Measurements from ENCODE around the gene KBTBD7.
A peak's percentile ranks its signal among the peaks of the same experiment; 100 is the strongest.

Gene KBTBD7

DNA sequence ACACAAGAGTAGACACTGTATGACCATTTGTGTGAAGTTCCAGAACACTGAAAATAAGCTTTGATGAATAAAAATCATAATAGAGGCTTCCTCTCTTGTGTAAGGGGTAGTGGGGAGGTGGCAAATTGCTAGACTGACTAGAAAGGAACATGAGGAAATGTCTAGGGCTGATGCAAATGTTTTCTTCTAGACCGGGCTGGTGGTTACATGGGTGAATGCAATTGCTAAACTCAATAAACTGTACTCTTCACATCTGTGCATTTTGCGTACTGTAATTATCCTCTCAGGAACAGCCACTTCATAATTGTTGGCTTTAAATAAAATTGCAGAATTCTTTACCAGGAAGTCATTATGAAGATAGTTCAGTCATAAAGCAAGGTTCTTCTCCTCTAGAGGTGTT is 5.2 kb upstream of the KBTBD7 start:
- Histone ChIP-seq H3K4me1 (ENCODE audit: control insufficient read depth in 5 of 5, insufficient read depth in 5 of 5, low read length in 5 of 5) (peaks cover 0 to 2% (median 0%) of the 10 kb centered on the region in 5 donors), H3K27me3 (ENCODE audit: control insufficient read depth in 5 of 5, insufficient read depth in 4 of 5, low read length in 5 of 5) (no peaks in the 10 kb centered on the region), H3K9me3 (ENCODE audit: control insufficient read depth in 5 of 5, low read length in 5 of 5) (no peaks in the 10 kb centered on the region), H3K27ac (ENCODE audit: low read depth, low read length) (no peak overlapping the region), H3K4me3 (ENCODE audit: low read depth in 1 of 5, low read length in 5 of 5) (no peak overlapping the region), H3K36me3 (ENCODE audit: control insufficient read depth in 5 of 5, insufficient read depth in 5 of 5, low read length in 5 of 5) (no peaks in the 10 kb centered on the region), H3K9ac (ENCODE audit: low read length in 5 of 5) (no peak overlapping the region)

DNA sequence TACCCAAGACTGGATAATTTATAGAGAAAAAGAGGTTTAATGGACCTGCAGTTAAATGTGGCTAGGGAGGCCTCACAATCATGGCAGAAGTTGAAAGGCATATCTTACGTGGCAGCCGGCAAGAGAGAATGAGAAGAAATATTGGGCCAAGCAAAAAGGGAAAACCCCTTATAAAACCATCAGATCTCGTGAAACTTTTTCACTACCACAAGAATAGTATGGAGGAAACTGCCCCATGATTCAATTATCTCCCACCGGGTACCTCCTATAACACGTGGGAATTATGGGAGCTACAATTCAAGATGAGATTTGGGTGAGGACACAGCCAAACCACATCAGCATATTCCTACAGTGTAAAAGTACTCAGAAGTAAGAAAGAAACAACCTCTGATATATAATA is 4.7 kb upstream of the KBTBD7 start:
- Histone ChIP-seq H3K27me3 (ENCODE audit: control insufficient read depth in 5 of 5, insufficient read depth in 4 of 5, low read length in 5 of 5) (no peaks in the 10 kb centered on the region), H3K4me3 (ENCODE audit: low read depth in 1 of 5, low read length in 5 of 5) (no peak overlapping the region), H3K36me3 (ENCODE audit: control insufficient read depth in 5 of 5, insufficient read depth in 5 of 5, low read length in 5 of 5) (no peaks in the 10 kb centered on the region), H3K9ac (ENCODE audit: low read length in 5 of 5) (no peak overlapping the region), H3K27ac (ENCODE audit: low read depth, low read length) (no peak overlapping the region), H3K4me1 (ENCODE audit: control insufficient read depth in 5 of 5, insufficient read depth in 5 of 5, low read length in 5 of 5) (peaks cover 0 to 3% (median 0%) of the 10 kb centered on the region in 5 donors), H3K9me3 (ENCODE audit: control insufficient read depth in 5 of 5, low read length in 5 of 5) (no peaks in the 10 kb centered on the region)

- Histone ChIP-seq H3K9ac (ENCODE audit: low read length in 5 of 5) (no peak overlapping the region), H3K36me3 (ENCODE audit: control insufficient read depth in 5 of 5, insufficient read depth in 5 of 5, low read length in 5 of 5) (no peaks in the 10 kb centered on the region), H3K9me3 (ENCODE audit: control insufficient read depth in 5 of 5, low read length in 5 of 5) (no peaks in the 10 kb centered on the region), H3K27me3 (ENCODE audit: control insufficient read depth in 5 of 5, insufficient read depth in 4 of 5, low read length in 5 of 5) (no peaks in the 10 kb centered on the region), H3K27ac (ENCODE audit: low read depth, low read length) (no peak overlapping the region), H3K4me1 (ENCODE audit: control insufficient read depth in 5 of 5, insufficient read depth in 5 of 5, low read length in 5 of 5) (peaks cover 2 to 24% (median 17%) of the 10 kb centered on the region in 5 donors), H3K4me3 (ENCODE audit: low read depth in 1 of 5, low read length in 5 of 5) (no peak overlapping the region)
These were observed 2.3 kb upstream of the KBTBD7 start for GRCh38 chr13:41196620-41197019.

DNA sequence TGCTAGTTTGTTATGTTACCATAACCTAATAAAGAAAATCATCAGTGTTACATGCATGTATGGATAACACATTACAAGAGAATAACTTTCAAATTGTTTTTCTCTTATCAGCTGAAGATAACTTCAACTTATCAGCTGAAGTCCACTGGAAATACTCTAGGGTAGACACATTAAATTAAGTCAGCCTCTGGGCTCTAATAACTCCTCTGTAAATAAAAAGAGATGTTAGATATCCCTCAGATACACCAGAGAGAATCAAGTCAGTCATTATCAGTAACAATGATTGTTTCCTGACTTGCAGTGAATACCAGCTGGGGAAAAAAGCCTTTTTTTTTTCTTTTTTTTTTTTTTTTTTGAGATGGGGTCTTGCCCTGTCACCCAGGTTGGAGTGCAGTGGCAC is 1.6 kb upstream of the KBTBD7 start:
- Histone ChIP-seq H3K27me3 (ENCODE audit: control insufficient read depth in 5 of 5, insufficient read depth in 4 of 5, low read length in 5 of 5) (no peaks in the 10 kb centered on the region), H3K9ac (ENCODE audit: low read length in 5 of 5) (no peak overlapping the region), H3K27ac (ENCODE audit: low read depth, low read length) (no peak overlapping the region), H3K9me3 (ENCODE audit: control insufficient read depth in 5 of 5, low read length in 5 of 5) (no peaks in the 10 kb centered on the region), H3K36me3 (ENCODE audit: control insufficient read depth in 5 of 5, insufficient read depth in 5 of 5, low read length in 5 of 5) (no peaks in the 10 kb centered on the region), H3K4me1 (ENCODE audit: control insufficient read depth in 5 of 5, insufficient read depth in 5 of 5, low read length in 5 of 5) (peaks cover 2 to 27% (median 19%) of the 10 kb centered on the region in 5 donors), H3K4me3 (ENCODE audit: low read depth in 1 of 5, low read length in 5 of 5) (no peak overlapping the region)

DNA sequence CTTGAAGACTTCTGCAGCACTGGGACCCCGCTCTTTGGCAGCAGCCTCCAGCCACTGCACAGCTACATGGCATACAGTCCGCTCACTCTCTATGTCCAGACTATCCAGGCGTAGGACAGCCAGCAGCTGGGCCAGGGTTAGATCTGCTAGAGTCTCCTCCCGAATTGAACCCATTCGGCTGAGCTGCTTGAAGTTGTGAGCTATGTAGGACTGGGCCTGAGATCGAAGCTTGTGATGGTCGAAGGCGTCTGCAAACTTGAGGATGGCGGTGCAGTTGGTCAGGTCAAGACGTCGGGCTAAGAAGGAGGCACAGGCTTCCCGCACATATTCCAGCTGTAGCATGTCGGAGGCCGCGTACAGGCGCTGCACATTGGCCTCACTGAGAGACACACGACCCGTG is 900 bp downstream of the KBTBD7 start:
- H3K27ac ChIP-seq (ENCODE audit: low read depth, low read length) = no peak overlapping the region
- peak overlapping the region; percentile 67 to 91 (median 88) for H3K4me3 ChIP-seq (ENCODE audit: low read depth in 1 of 5, low read length in 5 of 5)

DNA sequence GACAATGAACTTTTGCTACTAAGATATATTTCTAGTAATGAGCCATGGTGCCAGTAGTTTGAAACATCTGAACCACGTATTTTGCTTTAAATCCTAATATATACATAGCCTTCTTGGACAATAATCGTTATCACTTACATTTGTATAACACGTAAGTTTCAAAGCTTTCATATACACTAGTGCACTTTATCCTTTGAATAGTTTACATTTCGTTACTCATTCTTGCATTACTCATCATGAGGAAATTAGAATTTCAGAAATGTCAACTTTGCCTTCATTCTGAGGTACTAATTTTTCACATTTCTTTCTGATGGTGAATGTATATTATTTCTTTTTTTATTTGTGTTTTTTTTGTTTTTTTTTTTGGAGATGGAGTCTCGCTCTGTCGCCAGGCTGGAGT is 5.8 kb downstream of the KBTBD7 start:
- Histone ChIP-seq H3K9me3 (ENCODE audit: control insufficient read depth in 5 of 5, low read length in 5 of 5) (no peaks in the 10 kb centered on the region), H3K27me3 (ENCODE audit: control insufficient read depth in 5 of 5, insufficient read depth in 4 of 5, low read length in 5 of 5) (no peaks in the 10 kb centered on the region), H3K4me3 (ENCODE audit: low read depth in 1 of 5, low read length in 5 of 5) (no peak overlapping the region), H3K9ac (ENCODE audit: low read length in 5 of 5) (no peak overlapping the region), H3K4me1 (ENCODE audit: control insufficient read depth in 5 of 5, insufficient read depth in 5 of 5, low read length in 5 of 5) (peaks cover 2 to 20% (median 14%) of the 10 kb centered on the region in 5 donors), H3K27ac (ENCODE audit: low read depth, low read length) (no peak overlapping the region), H3K36me3 (ENCODE audit: control insufficient read depth in 5 of 5, insufficient read depth in 5 of 5, low read length in 5 of 5) (no peaks in the 10 kb centered on the region)

More for the DNA sequence above, 900 bp downstream of the KBTBD7 start:
- no peak overlapping the region for H3K9ac ChIP-seq (ENCODE audit: low read length in 5 of 5)
- H3K4me1 ChIP-seq (ENCODE audit: control insufficient read depth in 5 of 5, insufficient read depth in 5 of 5, low read length in 5 of 5) = peaks cover 2 to 27% (median 22%) of the 10 kb centered on the region in 5 donors
- H3K36me3 ChIP-seq (ENCODE audit: control insufficient read depth in 5 of 5, insufficient read depth in 5 of 5, low read length in 5 of 5) = no peaks in the 10 kb centered on the region
- H3K9me3 ChIP-seq (ENCODE audit: control insufficient read depth in 5 of 5, low read length in 5 of 5) = no peaks in the 10 kb centered on the region
- H3K27me3 ChIP-seq (ENCODE audit: control insufficient read depth in 5 of 5, insufficient read depth in 4 of 5, low read length in 5 of 5) = no peaks in the 10 kb centered on the region

GRCh38 chr13:41186481-41186880 is 7.9 kb downstream of the KBTBD7 start:
- H3K27me3 ChIP-seq (ENCODE audit: control insufficient read depth in 5 of 5, insufficient read depth in 4 of 5, low read length in 5 of 5) = no peaks in the 10 kb centered on the region
- no peaks in the 10 kb centered on the region for H3K36me3 ChIP-seq (ENCODE audit: control insufficient read depth in 5 of 5, insufficient read depth in 5 of 5, low read length in 5 of 5)
- H3K4me3 ChIP-seq (ENCODE audit: low read depth in 1 of 5, low read length in 5 of 5) = no peak overlapping the region
- H3K27ac ChIP-seq (ENCODE audit: low read depth, low read length) = no peak overlapping the region
- H3K9me3 ChIP-seq (ENCODE audit: control insufficient read depth in 5 of 5, low read length in 5 of 5) = no peaks in the 10 kb centered on the region
- H3K9ac ChIP-seq (ENCODE audit: low read length in 5 of 5) = no peak overlapping the region
- H3K4me1 ChIP-seq (ENCODE audit: control insufficient read depth in 5 of 5, insufficient read depth in 5 of 5, low read length in 5 of 5) = peaks cover 0 to 6% (median 0%) of the 10 kb centered on the region in 5 donors

- Histone ChIP-seq H3K27me3 (ENCODE audit: control insufficient read depth in 5 of 5, insufficient read depth in 4 of 5, low read length in 5 of 5) (no peaks in the 10 kb centered on the region), H3K27ac (ENCODE audit: low read depth, low read length) (no peak overlapping the region), H3K9ac (ENCODE audit: low read length in 5 of 5) (no peak overlapping the region), H3K9me3 (ENCODE audit: control insufficient read depth in 5 of 5, low read length in 5 of 5) (no peaks in the 10 kb centered on the region), H3K36me3 (ENCODE audit: control insufficient read depth in 5 of 5, insufficient read depth in 5 of 5, low read length in 5 of 5) (no peaks in the 10 kb centered on the region), H3K4me1 (ENCODE audit: control insufficient read depth in 5 of 5, insufficient read depth in 5 of 5, low read length in 5 of 5) (no peaks in the 10 kb centered on the region), H3K4me3 (ENCODE audit: low read depth in 1 of 5, low read length in 5 of 5) (no peak overlapping the region)
These were observed 12.1 kb downstream of the KBTBD7 start for GRCh38 chr13:41182231-41182630.

- no peak overlapping the region for H3K27ac ChIP-seq (ENCODE audit: low read depth, low read length)
- no peaks in the 10 kb centered on the region for H3K27me3 ChIP-seq (ENCODE audit: control insufficient read depth in 5 of 5, insufficient read depth in 4 of 5, low read length in 5 of 5)
- H3K4me3 ChIP-seq (ENCODE audit: low read depth in 1 of 5, low read length in 5 of 5) = no peak overlapping the region
- H3K9me3 ChIP-seq (ENCODE audit: control insufficient read depth in 5 of 5, low read length in 5 of 5) = peaks cover 0 to 7% (median 3%) of the 10 kb centered on the region in 5 donors
- no peak overlapping the region for H3K9ac ChIP-seq (ENCODE audit: low read length in 5 of 5)
- H3K4me1 ChIP-seq (ENCODE audit: control insufficient read depth in 5 of 5, insufficient read depth in 5 of 5, low read length in 5 of 5) = no peaks in the 10 kb centered on the region
- no peaks in the 10 kb centered on the region for H3K36me3 ChIP-seq (ENCODE audit: control insufficient read depth in 5 of 5, insufficient read depth in 5 of 5, low read length in 5 of 5)
These were observed 14.6 kb downstream of the KBTBD7 start for GRCh38 chr13:41179593-41180250.

DNA sequence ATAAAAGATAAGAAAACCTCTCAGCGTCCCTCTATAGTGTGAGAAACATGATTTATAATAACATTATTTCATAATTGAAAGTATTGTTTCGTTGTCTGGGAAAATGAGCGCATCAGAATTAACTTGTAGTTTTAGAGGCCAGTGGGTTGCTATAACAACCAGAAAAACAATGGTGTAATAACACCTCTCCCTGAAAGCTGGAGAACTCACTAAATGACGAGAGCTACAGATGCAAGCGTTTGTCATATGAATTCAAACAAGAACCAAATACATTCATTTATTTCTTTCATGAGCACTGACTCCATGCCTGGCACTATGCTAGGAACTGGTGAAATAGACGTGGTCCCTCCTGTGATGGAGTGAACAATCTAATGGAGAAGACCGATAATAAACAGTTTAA is 16.3 kb downstream of the KBTBD7 start:
- Histone ChIP-seq H3K27ac (ENCODE audit: low read depth, low read length) (no peak overlapping the region), H3K9me3 (ENCODE audit: control insufficient read depth in 5 of 5, low read length in 5 of 5) (peaks cover 0 to 10% (median 4%) of the 10 kb centered on the region in 5 donors), H3K4me3 (ENCODE audit: low read depth in 1 of 5, low read length in 5 of 5) (no peak overlapping the region), H3K27me3 (ENCODE audit: control insufficient read depth in 5 of 5, insufficient read depth in 4 of 5, low read length in 5 of 5) (no peaks in the 10 kb centered on the region), H3K9ac (ENCODE audit: low read length in 5 of 5) (no peak overlapping the region), H3K4me1 (ENCODE audit: control insufficient read depth in 5 of 5, insufficient read depth in 5 of 5, low read length in 5 of 5) (no peaks in the 10 kb centered on the region), H3K36me3 (ENCODE audit: control insufficient read depth in 5 of 5, insufficient read depth in 5 of 5, low read length in 5 of 5) (no peaks in the 10 kb centered on the region)

Measured in subcutaneous abdominal adipose tissue (tissue), 5 donors.